Ovary (tissue), 9 donors: Measurements from ENCODE around the gene TRAK2. TPM values are rescaled to one million over a fixed set of nuclear protein-coding genes. Genes with fewer than 3 reads are reported as not detected.
"Not testable (repeated sequence)": the region's sequence is repeated elsewhere in the genome, so short reads cannot be mapped to it uniquely, and the experiment has no call there.

ENCODE experiments used
- DNase-seq, 5 donors: peaks; one replicate each; pipeline ENCODE4 v3.0.0-alpha.2; 2019 to 2020
- H3K27ac ChIP-seq, 2 donors: fragments of 200-600 bp; one replicate each; pipeline versions ENCODE4 v1.5.1 to v1.8.0; 2019 to 2022
- H3K27me3 ChIP-seq: fragments of 200-600 bp; one replicate; pipeline ENCODE4 v1.8.0; 2022
- H3K36me3 ChIP-seq: fragments of 200-600 bp; sonication (generic); one replicate; pipeline ENCODE4 v1.5.1; 2019
- H3K4me1 ChIP-seq: one replicate; pipeline ENCODE4 v1.8.1; 2013; ENCODE audit warnings: mild to moderate bottlenecking, moderate library complexity; ENCODE audit not compliant: insufficient read depth
- H3K4me3 ChIP-seq: fragments of 200-600 bp; sonication (generic); one replicate; pipeline ENCODE4 v1.5.1; 2017
- H3K9me3 ChIP-seq, 2 donors: fragments of 200-600 bp in 1 of 2; sonication (generic) in 1 of 2; one replicate each; pipeline versions ENCODE4 v1.5.1 to v1.8.1; 2013 to 2019; ENCODE audit warnings: mild to moderate bottlenecking in 1 of 2, moderate library complexity in 1 of 2
- EP300 ChIP-seq: sonication (generic); formaldehyde crosslinking; IDR thresholded peaks from one replicate; pipeline ENCODE4 v1.6.1; 2017; ENCODE audit warnings: antibody characterized with exemption
- POLR2A ChIP-seq: fragments of 450-650 bp; IDR thresholded peaks from one replicate; pipeline ENCODE4 v1.6.1; 2017; ENCODE audit warnings: antibody characterized with exemption, mild to moderate bottlenecking, moderate library complexity
- WGBS, 3 donors: extraction: QIAGEN DNeasy Blood & Tissue Kit in 1 of 3; methylation state at CpG; one replicate each; pipeline versions ENCODE4 v1.1.5 to v1.1.7; 2013 to 2017; 5-methylcytosine and 5-hydroxymethylcytosine counted together
- intact Hi-C, 4 donors: fragments of 100-400 bp; cut with DNase I; formaldehyde crosslinking; loops; one replicate each; pipeline versions ENCODE4 v1.11.0 to v1.15.1; 2022 to 2023
- polyA plus RNA-seq, 2 donors: library from polyadenylated mRNA; stranded (reverse); fragments of 200-250 nt in 1 of 2; fragments of 350-450 nt in 1 of 2; fragmentation: Illumina TruSeq in 1 of 2; extraction: RNeasy Lipid Tissue Mini Kit (QIAGEN cat#74804) in 1 of 2; gene quantifications; one replicate each; pipeline ENCODE4 v1.2.3, GENCODE V29; 2013 to 2014
- total RNA-seq, 7 donors: library from RNA; depleted of rRNA in 2 of 7; stranded (reverse); fragments of >200 nt in 2 of 7; fragmentation: NEBNext Ultra II Directional in 3 of 7; extraction: Animal tissue kit (Norgen Biotek cat#: 25700) in 3 of 7; gene quantifications; one replicate each; pipeline versions ENCODE4 v1.1.0 to v1.2.4, GENCODE V29; 2016 to 2023
- TF ChIP-seq, protein P1 (sequence below), 3 donors: fragments of 450-650 bp in 2 of 3; fragments of 200-600 bp in 1 of 3; IDR thresholded peaks; one replicate each; pipeline versions ENCODE4 v1.5.1 to v1.8.0; 2016 to 2022; ENCODE audit warnings: antibody characterized with exemption in 3 of 3, mild to moderate bottlenecking in 1 of 3
- donor health status: DM: no; HTN: no; CAD: no; lungs with moderate emphysema.
- donor health status: DM: no; HTN: no; CAD: no.
- donor health status: Bipolar disorder and iron deficiency.
- donor health status: DM: yes; HTN: yes; CAD: no.
- donor health status: DM: no; HTN: no; CAD: no.
- donor health status: DM: yes; HTN: yes; CAD: no.

TRAK2 gene
- total and polyA plus RNA-seq, 9 donors = 8.3 to 33.7 (median 20.2) TPM

DNA sequence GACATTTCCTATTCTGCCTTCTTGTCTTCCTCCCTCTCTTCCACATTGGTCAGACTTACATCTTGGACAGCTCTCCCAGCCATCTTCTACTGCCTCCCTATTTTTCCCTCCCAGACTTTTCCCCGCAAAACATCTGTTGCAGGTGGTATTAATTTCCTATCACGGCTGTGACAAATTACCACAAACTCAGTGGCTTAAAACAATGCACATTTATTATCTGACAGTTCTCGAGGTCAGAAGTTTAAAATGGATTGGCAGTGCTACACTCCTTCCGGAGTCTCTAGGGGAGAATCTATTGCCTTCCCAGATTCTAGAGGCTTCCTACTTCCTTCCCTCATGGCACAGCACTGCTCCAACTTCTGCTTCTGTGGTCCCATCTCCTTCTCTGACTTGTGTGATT is 33.5 kb upstream of the TRAK2 start:
- WGBS, 3 donors = 38 to 52% (median 41%) methylated on average over 4 of the region's 4 CpGs
- TF ChIP-seq EP300 = no peak
- no peak for TF ChIP-seq POLR2A
- TF ChIP-seq, protein P1, sequence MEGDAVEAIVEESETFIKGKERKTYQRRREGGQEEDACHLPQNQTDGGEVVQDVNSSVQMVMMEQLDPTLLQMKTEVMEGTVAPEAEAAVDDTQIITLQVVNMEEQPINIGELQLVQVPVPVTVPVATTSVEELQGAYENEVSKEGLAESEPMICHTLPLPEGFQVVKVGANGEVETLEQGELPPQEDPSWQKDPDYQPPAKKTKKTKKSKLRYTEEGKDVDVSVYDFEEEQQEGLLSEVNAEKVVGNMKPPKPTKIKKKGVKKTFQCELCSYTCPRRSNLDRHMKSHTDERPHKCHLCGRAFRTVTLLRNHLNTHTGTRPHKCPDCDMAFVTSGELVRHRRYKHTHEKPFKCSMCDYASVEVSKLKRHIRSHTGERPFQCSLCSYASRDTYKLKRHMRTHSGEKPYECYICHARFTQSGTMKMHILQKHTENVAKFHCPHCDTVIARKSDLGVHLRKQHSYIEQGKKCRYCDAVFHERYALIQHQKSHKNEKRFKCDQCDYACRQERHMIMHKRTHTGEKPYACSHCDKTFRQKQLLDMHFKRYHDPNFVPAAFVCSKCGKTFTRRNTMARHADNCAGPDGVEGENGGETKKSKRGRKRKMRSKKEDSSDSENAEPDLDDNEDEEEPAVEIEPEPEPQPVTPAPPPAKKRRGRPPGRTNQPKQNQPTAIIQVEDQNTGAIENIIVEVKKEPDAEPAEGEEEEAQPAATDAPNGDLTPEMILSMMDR (IDR thresholded peaks at IDR 0.05) = no peak
- H3K27ac ChIP-seq = no peak overlapping the region
- no peak overlapping the region for H3K4me3 ChIP-seq
- DNase-seq = no peak
- no peaks in the 10 kb centered on the region for H3K36me3 ChIP-seq
- no peaks in the 10 kb centered on the region for H3K4me1 ChIP-seq
- no peaks in the 10 kb centered on the region for H3K9me3 ChIP-seq
- no peaks in the 10 kb centered on the region for H3K27me3 ChIP-seq
- intact Hi-C loops = no loop called here

DNA sequence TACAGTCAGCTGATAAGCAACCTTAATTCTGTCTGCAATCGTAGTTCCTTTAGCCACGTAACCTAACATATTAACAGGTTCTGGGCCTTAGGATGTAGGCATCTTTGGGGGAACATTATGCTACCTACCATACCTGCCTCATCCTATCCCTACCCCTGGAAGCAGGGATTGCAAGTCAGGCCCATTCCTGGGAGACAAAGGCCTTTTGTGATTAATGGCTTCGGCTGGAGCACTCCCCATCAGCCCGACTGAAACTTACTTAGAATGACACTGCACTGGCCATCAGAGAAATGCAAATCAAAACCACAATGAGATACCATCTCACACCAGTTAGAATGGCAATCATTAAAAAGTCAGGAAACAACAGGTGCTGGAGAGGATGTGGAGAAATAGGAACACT is 32.5 kb upstream of the TRAK2 start:
- H3K27me3 ChIP-seq, DNase-seq, H3K36me3 ChIP-seq, intact Hi-C loops, H3K4me1 ChIP-seq, H3K4me3 ChIP-seq, H3K27ac ChIP-seq, H3K9me3 ChIP-seq: not testable (repeated sequence)
- WGBS, 3 donors = 87 to 92% (median 89%) methylated on average over 4 of the region's 4 CpGs

DNA sequence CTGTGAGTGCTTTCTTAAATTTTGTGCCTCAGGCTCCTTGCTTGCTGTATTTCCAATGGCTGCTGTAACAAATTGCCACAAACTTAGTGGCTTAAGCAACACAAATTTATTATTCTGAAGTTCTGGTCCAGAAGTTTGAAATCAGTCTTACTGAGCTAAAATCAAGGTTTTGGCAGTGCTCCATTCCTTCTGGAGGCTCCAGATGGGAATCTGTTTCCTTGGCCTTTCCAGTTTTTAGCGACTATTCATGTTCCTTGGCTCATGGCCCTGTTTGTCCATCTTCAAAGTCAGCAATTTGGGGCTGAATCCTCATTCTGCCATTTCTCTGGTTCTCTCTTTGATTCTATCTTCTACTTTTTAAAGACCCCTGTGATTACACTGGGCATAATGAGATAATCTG is 32.1 kb upstream of the TRAK2 start:
- no peak for DNase-seq
- intact Hi-C loops = no loop called here
- Histone ChIP-seq H3K36me3 (no peaks in the 10 kb centered on the region), H3K9me3 (no peaks in the 10 kb centered on the region), H3K4me1 (no peaks in the 10 kb centered on the region), H3K4me3 (no peak overlapping the region), H3K27ac (no peak overlapping the region), H3K27me3 (no peaks in the 10 kb centered on the region)
- WGBS, 3 donors = 0 to 40% (median 35%) methylated on average over 1 of the region's 1 CpG
- TF ChIP-seq, protein P1 (IDR thresholded peaks at IDR 0.05) = no peak
- no peak for TF ChIP-seq EP300
- TF ChIP-seq POLR2A = no peak

DNA sequence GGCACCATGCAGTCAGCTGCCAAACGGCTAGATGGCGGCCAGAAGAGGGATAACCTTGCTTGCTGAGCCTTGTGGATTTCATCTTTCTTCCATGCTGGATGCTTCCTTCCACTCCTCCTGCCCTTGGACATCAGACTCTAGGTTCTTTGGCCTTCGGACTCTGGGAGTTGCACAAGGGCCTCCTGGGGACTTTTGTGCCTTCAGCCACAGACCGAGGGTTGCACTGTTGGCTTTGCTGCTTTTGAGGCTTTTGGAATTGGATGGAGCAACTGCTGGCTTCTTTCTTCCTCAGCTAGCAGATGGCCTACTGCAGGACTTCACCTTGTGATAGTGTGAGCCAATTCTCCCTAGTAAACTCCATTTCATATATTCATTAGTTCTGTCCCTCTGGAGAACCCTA is 31.3 kb upstream of the TRAK2 start:
- Histone ChIP-seq H3K27ac (no peak overlapping the region), H3K4me1 (no peaks in the 10 kb centered on the region), H3K36me3 (no peaks in the 10 kb centered on the region), H3K9me3 (no peaks in the 10 kb centered on the region), H3K4me3 (no peak overlapping the region), H3K27me3 (no peaks in the 10 kb centered on the region)
- intact Hi-C loops = no loop called here
- TF ChIP-seq POLR2A = no peak
- TF ChIP-seq, protein P1 (IDR thresholded peaks at IDR 0.05) = no peak
- no peak for TF ChIP-seq EP300
- no peak for DNase-seq
- WGBS, 3 donors = 95 to 98% (median 97%) methylated on average over 4 of the region's 4 CpGs

DNA sequence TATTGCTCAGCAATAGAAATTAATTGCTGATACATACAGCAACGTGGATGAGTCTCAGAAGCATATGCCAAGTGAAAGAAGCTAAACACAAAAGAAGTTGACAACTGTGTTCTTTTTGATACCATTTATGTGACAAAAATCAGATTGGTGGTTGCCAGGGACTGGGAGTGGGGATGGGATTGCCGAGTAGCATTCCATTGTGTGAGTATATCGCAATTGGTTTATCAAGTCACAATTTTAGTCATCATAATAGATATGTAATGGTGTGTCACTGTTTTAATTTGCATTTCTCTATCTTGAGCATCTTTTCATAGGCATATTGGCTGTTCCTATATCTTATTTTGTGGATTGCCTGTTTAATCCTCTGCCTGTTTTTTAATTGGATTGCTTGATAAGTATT is 21.2 kb upstream of the TRAK2 start:
- no peak for DNase-seq
- Histone ChIP-seq H3K27me3 (no peaks in the 10 kb centered on the region), H3K27ac (no peak overlapping the region), H3K4me1 (no peaks in the 10 kb centered on the region), H3K9me3 (no peaks in the 10 kb centered on the region), H3K4me3 (no peak overlapping the region), H3K36me3 (no peaks in the 10 kb centered on the region)
- 86 to 89% (median 86%) methylated on average over 3 of the region's 3 CpGs for WGBS, 3 donors
- TF ChIP-seq EP300 (no peak), POLR2A (no peak)
- TF ChIP-seq, protein P1 (IDR thresholded peaks at IDR 0.05) = no peak
- intact Hi-C loops = no loop called here
